Mesodermal cell (in vitro differentiated cells): ENCODE data around the gene PIK3R4.

Source experiments
- H3K27ac ChIP-seq: 2 replicates; pipeline ENCODE4 v1.7.0; 2013; ENCODE audit warnings: mild to moderate bottlenecking, low read depth, low read length, moderate library complexity; ENCODE audit not compliant: severe bottlenecking
- H3K36me3 ChIP-seq: 2 replicates; pipeline ENCODE4 v1.7.1; 2013; ENCODE audit warnings: mild to moderate bottlenecking, low read length, moderate library complexity; ENCODE audit not compliant: control insufficient read depth, insufficient read depth
- H3K4me1 ChIP-seq: one replicate; pipeline ENCODE4 v1.7.1; 2013; ENCODE audit warnings: mild to moderate bottlenecking, low read length; ENCODE audit not compliant: insufficient read depth, control insufficient read depth, poor library complexity, severe bottlenecking
- H3K4me3 ChIP-seq: 2 replicates; pipeline ENCODE4 v1.7.0; 2013; ENCODE audit warnings: low read length, control low read depth, mild to moderate bottlenecking; ENCODE audit not compliant: insufficient read depth, poor library complexity, severe bottlenecking; ENCODE audit errors: extremely low read depth
- H3K9me3 ChIP-seq: 2 replicates; pipeline ENCODE4 v1.7.1; 2013; ENCODE audit warnings: mild to moderate bottlenecking, low read length, moderate library complexity; ENCODE audit not compliant: control insufficient read depth
- WGBS, 2 experiments: methylation state at CpG; one replicate each; pipeline ENCODE4 v1.1.5; 2013; ENCODE audit warnings: missing lambda C conversion rate in 2 of 2; ENCODE audit not compliant: insufficient coverage in 2 of 2; 5-methylcytosine and 5-hydroxymethylcytosine counted together

The PIK3R4 gene

GRCh38 chr3:130770644-130771043 lies 24.0 kb upstream of the PIK3R4 start:
- WGBS, 2 experiments, result 83 to 84% methylated on average over 2 of the region's 2 CpGs
- Histone ChIP-seq H3K27ac (no peak overlapping the region), H3K36me3 (no peaks in the 10 kb centered on the region), H3K4me3 (no peak overlapping the region), H3K9me3 (no peaks in the 10 kb centered on the region), H3K4me1 (no peaks in the 10 kb centered on the region)

GRCh38 chr3:130761730-130762311 lies 15.2 kb upstream of the PIK3R4 start:
- WGBS, 2 experiments, result 88 to 93% methylated on average over 5 of the region's 9 CpGs
- Histone ChIP-seq H3K9me3 (no peaks in the 10 kb centered on the region), H3K36me3 (no peaks in the 10 kb centered on the region), H3K27ac (no peak overlapping the region), H3K4me3 (no peak overlapping the region), H3K4me1 (no peaks in the 10 kb centered on the region)

GRCh38 chr3:130760922-130761321 lies 14.3 kb upstream of the PIK3R4 start:
- no peaks in the 10 kb centered on the region for H3K4me1 ChIP-seq
- no peak overlapping the region for H3K27ac ChIP-seq
- H3K4me3 ChIP-seq, result no peak overlapping the region
- 80 to 100% methylated on average over 1 of the region's 1 CpG for WGBS, 2 experiments
- no peaks in the 10 kb centered on the region for H3K36me3 ChIP-seq
- H3K9me3 ChIP-seq, result no peaks in the 10 kb centered on the region

- H3K4me1 ChIP-seq, result no peaks in the 10 kb centered on the region
- no peaks in the 10 kb centered on the region for H3K9me3 ChIP-seq
- H3K27ac ChIP-seq, result no peak overlapping the region
- no peak overlapping the region for H3K4me3 ChIP-seq
- H3K36me3 ChIP-seq, result no peaks in the 10 kb centered on the region
- WGBS, 2 experiments, result 57% methylated on average over 1 of the region's 4 CpGs; no CpG with 5 or more reads in 1 of the 2 experiments
Measured at GRCh38 chr3:130759692-130760338, 13.2 kb upstream of the PIK3R4 start.

- Histone ChIP-seq H3K27ac (no peak overlapping the region), H3K36me3 (no peaks in the 10 kb centered on the region), H3K4me3 (no peak overlapping the region), H3K9me3 (no peaks in the 10 kb centered on the region), H3K4me1 (no peaks in the 10 kb centered on the region)
- WGBS, 2 experiments, result 90 to 94% methylated on average over 3 to 5 of the region's 7 CpGs
Measured at GRCh38 chr3:130758624-130759369, 12.2 kb upstream of the PIK3R4 start.

- Histone ChIP-seq H3K4me3 (no peak overlapping the region), H3K9me3 (no peaks in the 10 kb centered on the region), H3K36me3 (no peaks in the 10 kb centered on the region), H3K4me1 (no peaks in the 10 kb centered on the region), H3K27ac (no peak overlapping the region)
- no CpG with 5 or more reads among the region's 3 CpGs for WGBS, 2 experiments
Measured at GRCh38 chr3:130757611-130758150, 11.1 kb upstream of the PIK3R4 start.

GRCh38 chr3:130755666-130756065 lies 9.0 kb upstream of the PIK3R4 start:
- no peaks in the 10 kb centered on the region for H3K9me3 ChIP-seq
- 80 to 95% methylated on average over 4 to 5 of the region's 5 CpGs for WGBS, 2 experiments

GRCh38 chr3:130748981-130749380 lies 2.4 kb upstream of the PIK3R4 start:
- 50 to 89% methylated on average over 1 of the region's 1 CpG for WGBS, 2 experiments
- Histone ChIP-seq H3K27ac (no peak overlapping the region), H3K4me1 (peaks cover 10% of the 10 kb centered on the region), H3K4me3 (no peak overlapping the region), H3K36me3 (peaks cover 10% of the 10 kb centered on the region), H3K9me3 (no peaks in the 10 kb centered on the region)

More at GRCh38 chr3:130755666-130756065, 9.0 kb upstream of the PIK3R4 start:
- Histone ChIP-seq H3K36me3 (no peaks in the 10 kb centered on the region), H3K4me3 (no peak overlapping the region), H3K27ac (no peak overlapping the region), H3K4me1 (no peaks in the 10 kb centered on the region)

- H3K36me3 ChIP-seq, result peaks cover 15% of the 10 kb centered on the region
- H3K4me1 ChIP-seq, result peaks cover 12% of the 10 kb centered on the region
- no CpG with 5 or more reads among the region's 3 CpGs for WGBS, 2 experiments
- H3K4me3 ChIP-seq, result no peak overlapping the region
- H3K27ac ChIP-seq, result no peak overlapping the region
- no peaks in the 10 kb centered on the region for H3K9me3 ChIP-seq
Measured at GRCh38 chr3:130748467-130748861, 1.8 kb upstream of the PIK3R4 start.

GRCh38 chr3:130743354-130743753 lies 3.3 kb downstream of the PIK3R4 start:
- peaks cover 12% of the 10 kb centered on the region for H3K4me1 ChIP-seq
- no peaks in the 10 kb centered on the region for H3K9me3 ChIP-seq
- peaks cover 52% of the 10 kb centered on the region for H3K36me3 ChIP-seq
- WGBS, 2 experiments, result 85 to 97% methylated on average over 2 of the region's 2 CpGs
- no peak overlapping the region for H3K4me3 ChIP-seq
- H3K27ac ChIP-seq, result no peak overlapping the region
